Amniotic stem cell (primary cell): ENCODE measurements around the gene RASSF6.
A peak's percentile ranks its signal among the peaks of the same experiment; 100 is the strongest.
"Not testable (repeated sequence)": the region's sequence is repeated elsewhere in the genome, so short reads cannot be mapped to it uniquely, and the experiment has no call there.

Source experiments
- DNase-seq: peaks from one replicate; lab custom pipeline; 2025; lab: John Stamatoyannopoulos, UW

The RASSF6 gene

DNA sequence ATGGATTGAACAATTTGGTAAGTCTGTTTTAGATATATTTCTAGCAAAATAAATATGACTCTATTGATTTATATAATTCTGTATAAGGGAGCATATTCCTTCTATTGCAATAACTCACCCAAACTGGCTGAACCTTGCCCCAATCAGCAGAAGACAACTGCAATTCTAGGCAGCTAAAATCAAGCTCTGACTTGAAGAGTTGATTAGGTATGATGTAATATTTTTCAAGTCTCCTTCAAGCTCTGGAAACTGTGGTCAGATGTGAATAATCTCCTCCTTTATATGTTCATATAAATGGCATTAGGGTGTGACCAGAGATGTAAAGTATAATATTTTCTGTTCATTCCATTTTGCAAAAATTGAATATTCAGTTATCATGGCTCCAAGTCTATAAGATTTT is 8.2 kb downstream of the RASSF6 start:
- no peak for DNase-seq

DNA sequence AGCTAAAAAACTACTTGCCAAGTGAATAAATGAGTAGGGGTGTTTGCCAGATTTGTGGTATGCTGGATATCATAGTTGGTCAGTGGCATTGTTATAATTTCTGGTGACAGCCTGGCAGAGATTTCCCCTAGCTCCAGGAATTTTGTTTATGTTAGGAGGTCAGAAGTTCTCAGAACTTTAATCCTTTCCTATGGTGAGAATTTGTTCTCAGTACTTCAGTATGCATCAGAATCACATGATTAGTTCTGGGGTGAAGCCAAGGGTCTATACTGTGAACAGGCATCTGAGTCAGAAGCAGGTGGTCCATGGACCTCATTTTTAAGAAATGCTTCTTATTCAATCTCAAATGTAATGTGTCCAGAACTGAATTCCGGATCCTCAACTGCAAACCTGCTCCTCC is 10.5 kb downstream of the RASSF6 start:
- no peak for DNase-seq

DNA sequence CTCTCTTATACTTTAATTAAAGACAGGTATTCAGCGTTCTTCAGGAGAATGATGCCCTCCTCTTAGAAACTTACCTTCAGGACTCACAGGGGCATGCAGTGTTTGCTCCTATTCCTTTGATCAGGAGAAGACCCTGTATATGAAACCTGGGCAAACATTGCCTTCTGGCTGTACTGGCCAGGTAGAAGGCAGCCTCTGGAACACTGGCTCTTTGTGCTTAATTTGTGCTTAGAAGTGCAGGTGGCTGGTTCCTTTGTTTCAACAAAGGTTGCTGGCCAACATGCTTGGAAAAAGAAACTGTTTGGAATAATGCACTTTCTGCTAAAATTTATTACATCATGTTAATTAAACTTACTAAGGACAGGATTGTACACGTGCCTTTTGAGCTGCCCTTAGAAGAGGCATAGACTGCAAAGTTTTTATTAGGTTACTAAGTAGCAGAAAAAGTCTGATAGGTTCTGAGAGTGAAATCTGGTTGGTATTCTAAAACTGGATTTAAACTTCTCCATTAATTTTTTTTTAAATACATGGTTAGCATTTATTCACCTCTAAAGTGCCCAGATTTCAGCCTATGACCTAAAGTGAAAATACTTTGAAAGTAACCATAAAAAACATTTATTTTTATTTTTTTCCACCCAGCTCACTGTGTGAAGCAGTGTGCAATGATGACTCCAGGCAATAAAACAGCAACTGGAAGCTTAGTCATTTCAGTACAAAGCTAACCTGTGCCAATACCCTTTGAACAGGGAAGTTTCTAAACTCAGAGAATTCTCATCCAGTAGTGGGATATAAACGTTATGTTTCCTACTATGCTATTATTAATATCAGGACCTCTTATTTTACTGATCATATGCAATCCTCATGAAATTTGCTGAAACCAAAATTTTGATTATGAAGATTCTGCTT is 11.3 kb downstream of the RASSF6 start:
- DNase-seq: no peak

GRCh38 chr4:73607375-73608033 is 12.7 kb downstream of the RASSF6 start:
- DNase-seq: no peak

DNA sequence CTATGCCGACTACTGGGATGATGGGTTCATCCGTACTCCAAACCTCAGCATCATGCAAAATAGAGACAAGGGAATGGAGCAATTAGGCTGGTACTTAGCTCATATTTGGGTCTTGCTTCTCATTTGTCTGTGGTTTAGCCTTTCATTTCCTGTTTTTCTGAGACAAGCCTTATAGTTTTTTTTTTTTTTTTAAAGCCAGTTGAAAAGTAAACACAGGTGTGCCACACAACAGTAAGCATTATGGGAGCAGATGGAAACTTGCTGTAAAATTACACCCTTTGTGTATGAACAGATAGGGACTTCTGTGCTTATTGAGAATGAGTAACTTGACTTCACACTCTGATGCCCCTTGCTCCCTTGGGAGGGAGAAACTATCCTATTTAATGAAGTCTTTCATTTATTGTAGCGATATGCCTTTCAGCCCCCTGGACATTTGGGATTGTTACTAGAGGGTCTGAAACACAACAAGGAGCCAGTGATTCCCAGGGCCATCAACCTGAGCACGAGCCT is 13.7 kb downstream of the RASSF6 start:
- DNase-seq: no peak

- no peak for DNase-seq
Measured at GRCh38 chr4:73603854-73604584, 16.2 kb downstream of the RASSF6 start.

GRCh38 chr4:73603271-73603710 is 16.9 kb downstream of the RASSF6 start:
- no peak for DNase-seq

- DNase-seq: no peak
Measured at GRCh38 chr4:73600954-73601353, 19.3 kb downstream of the RASSF6 start.

- no peak for DNase-seq
Measured at GRCh38 chr4:73599182-73599581, 21.1 kb downstream of the RASSF6 start.

- DNase-seq: no peak
Measured at GRCh38 chr4:73597594-73597993, 22.6 kb downstream of the RASSF6 start.

- DNase-seq: not testable (repeated sequence)
Measured at GRCh38 chr4:73597183-73597582, 23.1 kb downstream of the RASSF6 start.

- no peak for DNase-seq
Measured at GRCh38 chr4:73596001-73596400, 24.2 kb downstream of the RASSF6 start.

DNA sequence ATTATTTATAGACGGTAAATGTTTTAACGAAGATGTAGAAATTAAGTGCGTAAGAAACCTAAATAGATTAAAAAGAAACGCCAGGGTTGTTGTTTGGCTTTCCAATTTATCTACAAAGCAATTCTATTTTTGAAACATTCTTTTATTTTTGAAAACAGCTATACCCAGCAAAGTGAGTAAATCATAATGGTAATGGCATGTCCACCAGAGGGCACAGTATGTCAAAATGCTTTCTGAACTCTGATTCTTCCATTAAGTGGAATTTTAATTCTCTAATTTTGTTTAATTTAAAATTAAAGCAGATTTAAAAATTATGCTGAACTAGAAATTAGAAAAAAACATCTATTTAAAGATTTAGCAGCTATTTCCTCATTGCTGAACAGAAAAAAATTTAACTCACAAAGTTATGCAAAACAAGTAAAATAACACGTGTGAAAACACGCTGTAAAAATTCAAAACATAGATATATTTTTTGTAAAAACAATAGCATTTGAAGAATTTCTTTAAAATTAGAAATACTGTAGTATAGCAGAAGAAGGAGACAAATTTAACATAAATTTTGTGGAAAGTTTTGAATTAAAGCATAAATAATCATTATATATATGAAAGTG is 26.5 kb downstream of the RASSF6 start:
- peak; percentile 23 for DNase-seq

DNA sequence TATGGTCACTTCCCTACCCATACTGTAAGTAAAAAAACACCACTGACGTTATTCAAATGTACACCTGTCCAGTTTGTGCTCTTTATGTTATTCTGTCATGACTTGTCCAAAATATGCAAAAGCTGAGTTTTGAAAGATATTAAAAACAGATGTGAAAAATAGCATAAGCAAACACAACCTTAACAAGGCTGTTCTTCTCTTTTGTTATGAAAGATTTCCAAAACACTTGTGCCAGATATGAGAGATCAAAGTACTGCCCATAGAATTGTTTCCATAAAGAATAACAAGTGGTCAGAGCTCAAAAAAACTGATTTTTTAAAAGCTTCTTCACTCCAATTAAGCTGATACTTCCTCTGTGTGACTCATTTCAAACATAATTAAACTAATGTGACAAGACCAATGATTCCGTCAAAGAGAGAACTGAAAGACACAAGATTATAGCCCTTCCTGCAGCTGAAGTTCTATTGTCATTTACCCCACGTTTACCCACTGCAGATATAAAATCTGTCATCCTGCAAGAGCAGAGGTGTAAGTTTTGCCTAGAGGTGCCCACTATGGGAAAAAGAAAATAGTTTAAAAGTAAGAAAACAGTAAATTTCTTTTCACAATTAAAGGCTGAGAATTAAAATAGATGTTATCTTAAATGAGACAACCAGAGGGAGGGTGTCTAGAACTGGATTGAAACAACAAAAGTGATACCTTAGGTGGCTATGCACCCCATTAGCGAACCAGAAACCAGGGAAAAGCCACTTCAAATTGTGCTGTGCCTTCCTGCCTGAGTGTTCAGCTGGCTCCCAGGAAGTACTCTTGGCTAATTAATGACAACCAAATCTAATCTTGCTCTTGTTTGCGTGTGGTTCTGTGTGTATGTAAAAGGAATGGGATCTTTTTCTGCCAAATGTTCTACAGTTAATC is 30.1 kb downstream of the RASSF6 start:
- no peak for DNase-seq

GRCh38 chr4:73589261-73589847 is 30.9 kb downstream of the RASSF6 start:
- DNase-seq: no peak

GRCh38 chr4:73588613-73589012 is 31.6 kb downstream of the RASSF6 start:
- no peak for DNase-seq

DNA sequence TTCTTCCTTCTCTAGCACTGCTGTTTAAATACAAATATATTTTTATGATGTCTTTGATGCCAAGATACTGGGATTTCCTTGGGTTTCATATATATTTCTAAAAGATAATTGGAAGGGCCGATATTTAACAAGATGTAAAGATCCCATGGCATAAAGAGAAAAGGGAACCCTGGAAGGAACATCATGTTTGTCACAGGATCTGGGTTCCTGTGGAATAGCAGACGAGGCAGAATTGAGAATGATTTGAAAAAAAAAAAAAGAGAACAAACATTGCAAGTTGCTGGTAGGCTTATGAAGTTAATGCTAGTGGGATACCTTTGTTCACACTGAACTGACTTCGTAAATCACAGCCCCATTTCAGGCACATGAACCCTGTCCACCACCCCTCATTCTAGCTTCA is 33.6 kb downstream of the RASSF6 start:
- DNase-seq: no peak

DNA sequence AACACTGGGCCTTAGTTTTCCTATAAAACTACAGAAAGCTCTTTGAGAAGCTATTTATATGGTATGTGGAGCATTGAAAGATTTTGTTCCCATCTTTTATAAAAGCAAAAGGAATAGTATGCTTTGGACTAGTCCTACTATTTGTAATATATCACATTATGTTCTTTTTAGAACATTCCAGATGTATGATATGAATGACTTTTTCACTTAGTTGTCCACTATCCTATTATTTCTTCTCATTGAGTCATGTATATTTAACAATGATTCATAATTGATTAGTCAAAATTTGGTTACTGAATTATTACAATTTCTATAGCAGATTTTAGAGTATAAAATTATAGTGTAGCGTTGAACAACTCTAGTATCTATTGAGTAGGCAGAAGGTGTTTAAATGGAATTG is 34.2 kb downstream of the RASSF6 start:
- DNase-seq: no peak

DNA sequence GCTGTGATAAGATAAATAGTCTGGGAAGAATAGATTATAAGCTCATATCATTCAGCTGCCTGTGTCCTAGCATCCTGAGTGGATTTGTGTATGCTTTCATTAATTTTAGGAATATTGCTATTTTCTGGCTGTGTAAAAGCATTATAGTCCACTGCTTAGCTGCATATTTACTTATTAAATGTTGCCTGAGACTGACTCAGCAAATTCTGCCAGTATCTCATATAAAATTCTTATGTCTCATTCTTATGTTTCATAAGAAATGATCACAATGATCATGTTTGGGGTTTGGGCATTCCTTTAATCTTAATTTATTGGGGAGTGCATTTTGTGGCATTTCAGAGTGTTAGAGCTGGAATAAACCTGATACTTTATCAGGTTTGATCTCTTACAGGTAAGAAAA is 34.9 kb downstream of the RASSF6 start:
- DNase-seq: no peak

GRCh38 chr4:73583666-73584065 is 36.6 kb downstream of the RASSF6 start:
- DNase-seq: no peak

DNA sequence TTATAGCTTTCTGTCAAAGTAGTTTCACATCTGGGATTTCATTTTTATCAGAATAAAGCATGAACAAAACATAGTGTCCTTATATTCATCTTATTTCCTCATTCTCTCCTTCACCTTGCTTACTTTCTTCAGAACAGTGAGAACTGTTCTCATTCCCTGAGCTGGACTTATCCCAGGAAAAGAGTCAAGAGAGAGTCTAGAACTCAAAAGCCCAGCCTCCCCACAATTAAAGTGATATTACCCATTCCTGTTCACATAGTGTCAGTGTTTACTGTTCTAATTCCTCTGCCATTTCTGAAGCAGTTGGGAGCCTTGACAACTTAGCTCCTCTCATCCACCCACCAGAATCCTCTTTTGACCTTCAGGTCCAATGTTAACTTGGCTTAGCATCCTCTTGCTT is 42.9 kb downstream of the RASSF6 start:
- no peak for DNase-seq
